ES-I3 (cell line): ENCODE results near the gene CCSER1.

Experiments
- H3K36me3 ChIP-seq: 2 replicates; pipeline ENCODE4 v1.6.1; 2013; ENCODE audit warnings: mild to moderate bottlenecking, low read length, control low read depth, moderate library complexity; ENCODE audit not compliant: insufficient read depth
- H3K4me1 ChIP-seq: 2 replicates; pipeline ENCODE4 v1.6.1; 2013; ENCODE audit warnings: mild to moderate bottlenecking, control low read depth, low read length; ENCODE audit not compliant: insufficient read depth
- H3K9ac ChIP-seq: 2 replicates; pipeline ENCODE4 v1.6.1; 2013; ENCODE audit warnings: low read depth, mild to moderate bottlenecking, low read length, moderate library complexity
- H3K9me3 ChIP-seq: 2 replicates; pipeline ENCODE4 v1.6.1; 2013; ENCODE audit warnings: mild to moderate bottlenecking, low read length, moderate library complexity; ENCODE audit not compliant: control insufficient read depth, insufficient read depth

Gene CCSER1

DNA sequence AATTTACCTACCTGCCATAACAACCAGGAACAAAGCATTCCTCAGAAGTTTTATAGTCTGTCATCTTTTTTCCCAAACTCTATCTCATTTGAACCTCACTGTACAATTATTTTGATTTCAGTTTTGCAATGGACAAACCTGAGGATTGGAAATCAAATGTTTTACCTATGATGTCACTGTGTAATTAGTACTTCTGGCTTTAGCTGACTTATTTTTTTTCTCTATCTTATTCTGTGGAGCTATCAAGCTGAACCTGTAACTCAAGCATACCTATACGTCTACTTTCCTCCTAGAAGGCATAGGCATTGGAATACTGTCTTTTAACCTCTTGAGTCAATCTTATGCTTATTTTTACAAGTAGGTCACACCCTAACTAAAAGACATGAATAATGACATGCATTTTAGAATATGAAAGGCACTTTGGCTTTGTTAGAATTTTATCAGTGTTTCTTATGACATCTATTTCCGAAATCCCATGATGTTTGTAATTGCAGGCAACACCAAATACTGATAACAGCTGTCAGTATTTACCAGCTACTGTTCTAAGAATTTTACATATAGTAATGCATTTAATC is 21.5 kb downstream of the CCSER1 start:
- Histone ChIP-seq H3K4me1 (0 out of 2 replicates have a peak, but pooled peaks cover 3% of the 10 kb centered on the region), H3K9me3 (no peaks in the 10 kb centered on the region), H3K36me3 (no peaks in the 10 kb centered on the region), H3K9ac (no peak overlapping the region)

- no peaks in the 10 kb centered on the region for H3K9me3 ChIP-seq
- no peak overlapping the region for H3K9ac ChIP-seq
- H3K36me3 ChIP-seq = no peaks in the 10 kb centered on the region
- no peaks in the 10 kb centered on the region for H3K4me1 ChIP-seq
Measured at GRCh38 chr4:90152024-90152423, 24.8 kb downstream of the CCSER1 start.

- no peak overlapping the region for H3K9ac ChIP-seq
- no peaks in the 10 kb centered on the region for H3K36me3 ChIP-seq
- H3K9me3 ChIP-seq = no peaks in the 10 kb centered on the region
- no peaks in the 10 kb centered on the region for H3K4me1 ChIP-seq
Measured at GRCh38 chr4:90159193-90159592, 32.0 kb downstream of the CCSER1 start.

DNA sequence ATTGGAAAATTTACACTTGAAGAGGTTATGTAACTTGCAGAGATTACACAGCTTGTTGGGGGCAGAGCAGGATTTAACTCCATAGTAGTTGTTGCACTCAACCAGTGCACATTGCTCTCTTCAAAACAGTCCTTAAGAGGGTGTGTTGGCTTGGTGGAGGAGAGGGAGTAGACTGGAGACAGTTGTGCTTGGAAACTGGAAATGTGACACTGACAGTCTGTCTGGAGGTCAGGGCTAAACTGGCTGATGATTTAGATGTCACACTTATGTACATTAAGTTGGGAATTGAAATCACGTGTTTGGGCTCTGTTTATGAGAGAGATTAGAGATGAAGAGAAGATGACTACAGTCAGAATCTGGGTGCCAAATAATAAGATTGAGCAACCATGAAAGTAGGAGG is 32.9 kb downstream of the CCSER1 start:
- Histone ChIP-seq H3K4me1 (no peaks in the 10 kb centered on the region), H3K9me3 (no peaks in the 10 kb centered on the region), H3K36me3 (no peaks in the 10 kb centered on the region), H3K9ac (no peak overlapping the region)

GRCh38 chr4:90162566-90162965 is 35.4 kb downstream of the CCSER1 start:
- no peak overlapping the region for H3K9ac ChIP-seq
- H3K36me3 ChIP-seq = no peaks in the 10 kb centered on the region
- H3K4me1 ChIP-seq = no peaks in the 10 kb centered on the region
- no peaks in the 10 kb centered on the region for H3K9me3 ChIP-seq

- Histone ChIP-seq H3K36me3 (no peaks in the 10 kb centered on the region), H3K9ac (no peak overlapping the region), H3K4me1 (no peaks in the 10 kb centered on the region), H3K9me3 (no peaks in the 10 kb centered on the region)
Measured at GRCh38 chr4:90163872-90164271, 36.7 kb downstream of the CCSER1 start.

DNA sequence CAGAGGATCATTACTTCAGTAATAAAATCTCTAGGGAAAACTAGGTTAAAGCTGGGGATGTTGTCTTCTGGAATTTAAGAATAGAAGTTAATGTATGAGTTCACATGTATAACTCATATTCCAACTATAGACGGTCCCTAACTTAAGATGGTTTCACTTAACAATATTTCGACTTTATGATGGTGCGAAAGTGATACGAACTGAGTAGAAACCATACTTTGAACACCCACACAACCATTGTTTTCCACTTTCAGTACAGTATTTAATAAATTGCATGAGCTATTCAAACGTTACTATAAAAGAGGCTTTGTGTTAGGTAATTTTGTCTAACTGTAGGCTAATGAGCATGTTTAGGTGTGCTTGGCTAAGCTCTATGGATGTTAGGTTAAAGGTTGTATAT is 38.7 kb downstream of the CCSER1 start:
- H3K36me3 ChIP-seq = no peaks in the 10 kb centered on the region
- H3K4me1 ChIP-seq = no peaks in the 10 kb centered on the region
- H3K9ac ChIP-seq = no peak overlapping the region
- no peaks in the 10 kb centered on the region for H3K9me3 ChIP-seq

DNA sequence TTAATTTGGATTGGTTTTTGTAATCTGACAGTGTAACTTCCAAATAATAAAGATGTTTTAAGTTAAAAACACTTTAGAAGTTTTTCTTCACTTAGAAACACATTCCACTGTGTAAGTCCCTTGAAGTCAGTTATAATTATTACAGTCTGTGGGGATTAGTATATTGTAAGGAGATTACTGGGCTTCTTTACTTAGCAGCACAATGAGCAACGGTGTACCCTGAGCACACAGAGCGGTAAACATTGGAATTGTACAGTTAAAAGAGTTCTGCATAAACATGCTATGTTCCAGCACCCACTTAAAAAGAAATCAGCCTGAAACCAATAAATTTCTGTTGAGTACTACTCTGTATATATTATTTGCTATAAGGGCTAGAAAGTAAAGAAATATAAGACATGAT is 44.3 kb downstream of the CCSER1 start:
- H3K4me1 ChIP-seq = no peaks in the 10 kb centered on the region
- H3K36me3 ChIP-seq = no peaks in the 10 kb centered on the region
- no peaks in the 10 kb centered on the region for H3K9me3 ChIP-seq
- no peak overlapping the region for H3K9ac ChIP-seq

GRCh38 chr4:90174621-90175023 is 47.4 kb downstream of the CCSER1 start:
- Histone ChIP-seq H3K9ac (no peak overlapping the region), H3K4me1 (no peaks in the 10 kb centered on the region), H3K36me3 (no peaks in the 10 kb centered on the region), H3K9me3 (no peaks in the 10 kb centered on the region)

- peaks cover 8% of the 10 kb centered on the region for H3K4me1 ChIP-seq
Measured at GRCh38 chr4:90181644-90182043, 54.5 kb downstream of the CCSER1 start.

GRCh38 chr4:90183254-90183653 is 56.1 kb downstream of the CCSER1 start:
- peaks cover 15% of the 10 kb centered on the region for H3K4me1 ChIP-seq
- H3K9me3 ChIP-seq = no peaks in the 10 kb centered on the region
- H3K9ac ChIP-seq = no peak overlapping the region
- H3K36me3 ChIP-seq = no peaks in the 10 kb centered on the region

More at GRCh38 chr4:90181644-90182043, 54.5 kb downstream of the CCSER1 start:
- no peaks in the 10 kb centered on the region for H3K36me3 ChIP-seq
- H3K9me3 ChIP-seq = no peaks in the 10 kb centered on the region
- no peak overlapping the region for H3K9ac ChIP-seq

- H3K9me3 ChIP-seq = no peaks in the 10 kb centered on the region
- H3K9ac ChIP-seq = no peak overlapping the region
Measured at GRCh38 chr4:90184560-90184959, 57.4 kb downstream of the CCSER1 start.

GRCh38 chr4:90185416-90185815 is 58.2 kb downstream of the CCSER1 start:
- no peak overlapping the region for H3K9ac ChIP-seq
- no peaks in the 10 kb centered on the region for H3K36me3 ChIP-seq
- H3K4me1 ChIP-seq = peaks cover 15% of the 10 kb centered on the region
- no peaks in the 10 kb centered on the region for H3K9me3 ChIP-seq

More at GRCh38 chr4:90184560-90184959, 57.4 kb downstream of the CCSER1 start:
- peaks cover 15% of the 10 kb centered on the region for H3K4me1 ChIP-seq
- H3K36me3 ChIP-seq = no peaks in the 10 kb centered on the region

- H3K9ac ChIP-seq = no peak overlapping the region
- peaks cover 15% of the 10 kb centered on the region for H3K4me1 ChIP-seq
- no peaks in the 10 kb centered on the region for H3K36me3 ChIP-seq
- no peaks in the 10 kb centered on the region for H3K9me3 ChIP-seq
Measured at GRCh38 chr4:90186229-90186628, 59.0 kb downstream of the CCSER1 start.

DNA sequence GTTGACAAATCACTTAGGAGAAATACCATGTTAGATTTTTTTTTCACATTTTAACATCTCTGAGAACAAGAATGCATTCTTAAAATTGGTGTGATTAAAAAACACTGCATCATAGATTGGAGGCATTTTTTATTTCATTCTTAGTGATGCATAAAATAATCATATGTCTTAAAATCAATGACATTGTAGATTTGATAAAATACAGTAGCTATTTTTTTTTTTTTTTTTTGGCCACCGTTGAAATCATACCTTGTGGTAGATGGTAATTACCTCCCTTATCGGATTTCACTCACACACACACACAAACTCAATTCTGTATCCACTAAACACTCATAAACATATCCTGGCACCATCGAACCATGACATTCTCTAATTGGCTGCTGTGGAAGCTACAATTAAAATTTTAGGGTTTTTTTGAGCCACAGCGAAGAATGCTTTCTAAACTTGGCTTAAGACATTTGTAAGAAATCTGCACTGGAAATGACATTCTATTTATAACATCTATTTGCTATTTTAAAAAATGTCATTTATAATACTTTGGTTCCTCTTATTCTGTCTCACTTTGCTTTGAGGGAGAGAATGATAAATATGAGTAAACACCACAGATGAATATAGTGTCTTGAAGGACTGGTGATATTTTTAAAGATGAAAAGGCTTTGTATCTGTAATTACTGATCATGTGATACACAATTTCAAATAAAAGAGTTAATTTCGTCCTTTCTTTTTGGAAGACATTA is 60.1 kb downstream of the CCSER1 start:
- Histone ChIP-seq H3K9me3 (no peaks in the 10 kb centered on the region), H3K9ac (no peak overlapping the region), H3K4me1 (peaks cover 15% of the 10 kb centered on the region), H3K36me3 (no peaks in the 10 kb centered on the region)
